Measurements from ENCODE around the gene DCHS1.

GRCh38 chr11:6638429-6638828, 17.2 kb downstream of the DCHS1 start:
- TF ChIP-seq EZH2 (IDR thresholded peaks at IDR 0.05; ENCODE audit: insufficient read depth, poor library complexity, severe bottlenecking) (no peak), EZH2phosphoT487 (IDR thresholded peaks at IDR 0.05; ENCODE audit: insufficient read depth, low read depth) (no peak)
